HCT116 (cell line): ENCODE results near the gene INSR. TPM values are rescaled to one million over a fixed set of nuclear protein-coding genes. Genes with fewer than 3 reads are reported as not detected.

Experiments used
- ATAC-seq: fragments of 200-7000 bp; cut with Tn5 transposase; 2 replicates; pipeline ENCODE4 v1.9.1; 2020; ENCODE audit warnings: mild to moderate bottlenecking, moderate library complexity
- BruUV-seq: library from RNA; stranded (reverse); fragments of 400-500 nt; replicated peaks from 2 replicates; lab custom pipeline; 2021; lab: Mats Ljungman, UMichigan
- CTCF ChIA-PET: fragments of 300-600 bp; sonication (Branson Sonifier 250); formaldehyde crosslinking; loops from one replicate; lab custom pipeline; 2021; ENCODE audit warnings: antibody characterized with exemption; lab: Charles Lee
- POLR2A ChIA-PET: fragments of 300-600, 350-600 bp; sonication (Branson Sonifier 250); formaldehyde crosslinking; loops from one replicate; lab custom pipeline; 2021; ENCODE audit warnings: antibody characterized with exemption; lab: Charles Lee
- RAD21 ChIA-PET, 2 experiments: fragments of 300-600 bp; sonication (Branson Sonifier 250); formaldehyde crosslinking; loops; one replicate each; lab custom pipeline; 2023; ENCODE audit warnings: low total read pairs in 2 of 2; ENCODE audit not compliant: uncharacterized antibody in 2 of 2, unreplicated experiment in 2 of 2, low non-redundant PET in 1 of 2; lab: Charles Lee
- DNase-seq: peaks from one replicate; pipeline ENCODE4 v3.0.0-alpha.2; 2010; ENCODE audit warnings: low read depth, low spot score
- H2AFZ ChIP-seq: fragments of 200-600 bp; shearing (Covaris generic), sonication (generic); 2 replicates; pipeline ENCODE4 v1.6.1; 2017; ENCODE audit warnings: low read depth, mixed run types, mixed read lengths, antibody characterized with exemption, low read length; ENCODE audit not compliant: poor library complexity, severe bottlenecking
- H3K27ac ChIP-seq: 2 replicates; pipeline ENCODE4 v1.5.1; 2012; ENCODE audit warnings: low read depth, low read length
- H3K27me3 ChIP-seq: fragments of 200-600 bp; sonication (generic); 2 replicates; pipeline ENCODE4 v1.6.1; 2016; ENCODE audit warnings: mixed run types, low read length, mixed read lengths; ENCODE audit not compliant: insufficient read depth
- H3K36me3 ChIP-seq, 2 experiments: fragments of 200-500 bp in 1 of 2; fragments of 200-600 bp in 1 of 2; sonication (Bioruptor generic) in 1 of 2; sonication (generic) in 1 of 2; 2 replicates each; pipeline versions ENCODE4 v1.5.1 to v1.6.1; 2014 to 2016; ENCODE audit warnings: low read length in 2 of 2, inconsistent platforms in 1 of 2, mixed read lengths in 1 of 2, mixed run types in 1 of 2; ENCODE audit not compliant: insufficient read depth in 2 of 2, control insufficient read depth in 1 of 2
- H3K4me1 ChIP-seq, 2 experiments: fragments of 200-600 bp in 1 of 2; sonication (generic) in 1 of 2; 2 replicates each; pipeline versions ENCODE4 v1.5.1 to v1.6.1; 2012 to 2017; ENCODE audit warnings: low read length in 2 of 2, inconsistent platforms in 1 of 2, mild to moderate bottlenecking in 1 of 2, mixed read lengths in 1 of 2, mixed run types in 1 of 2, moderate library complexity in 1 of 2; ENCODE audit not compliant: insufficient read depth in 2 of 2, control insufficient read depth in 1 of 2
- H3K4me2 ChIP-seq: fragments of 200-600 bp; sonication (generic); 2 replicates; pipeline ENCODE4 v1.6.1; 2017; ENCODE audit warnings: mixed run types, low read length, mixed read lengths
- H3K4me3 ChIP-seq, 2 experiments: fragments of 200-600 bp in 1 of 2; sonication (generic) in 1 of 2; replicated peaks in 1 of 2; 2 replicates each; pipeline ENCODE4 v1.5.1; 2011 to 2016; ENCODE audit warnings: low read length in 2 of 2, control low read depth in 1 of 2, low read depth in 1 of 2, mild to moderate bottlenecking in 1 of 2, mixed read lengths in 1 of 2, mixed run types in 1 of 2
- H3K79me2 ChIP-seq: fragments of 200-600 bp; sonication (generic); 2 replicates; pipeline ENCODE4 v1.6.1; 2017; ENCODE audit warnings: mild to moderate bottlenecking, mixed run types, low read length, moderate library complexity, mixed read lengths; ENCODE audit not compliant: insufficient read depth
- H3K9ac ChIP-seq: fragments of 200-600 bp; sonication (generic); 2 replicates; pipeline ENCODE4 v1.6.1; 2016; ENCODE audit warnings: low read length, mixed read lengths
- H3K9me2 ChIP-seq: fragments of 200-600 bp; sonication (generic), shearing (Covaris generic); 2 replicates; pipeline ENCODE4 v1.6.1; 2017; ENCODE audit warnings: mixed run types, mild to moderate bottlenecking, moderate library complexity; ENCODE audit not compliant: insufficient read depth
- H3K9me3 ChIP-seq, 2 experiments: fragments of 200-500 bp in 1 of 2; fragments of 200-600 bp in 1 of 2; sonication (Bioruptor generic) in 1 of 2; sonication (generic) in 1 of 2; 2 replicates each; pipeline ENCODE4 v1.6.1; 2014 to 2017; ENCODE audit warnings: low read length in 2 of 2, mixed read lengths in 2 of 2, inconsistent platforms in 1 of 2, low read depth in 1 of 2, mild to moderate bottlenecking in 1 of 2, mixed run types in 1 of 2, moderate library complexity in 1 of 2; ENCODE audit not compliant: control insufficient read depth in 1 of 2, insufficient read depth in 1 of 2
- H4K20me1 ChIP-seq: fragments of 200-600 bp; sonication (generic), shearing (Covaris generic); 2 replicates; pipeline ENCODE4 v1.6.1; 2017; ENCODE audit warnings: mixed run types, mild to moderate bottlenecking, moderate library complexity; ENCODE audit not compliant: insufficient read depth
- CBX3 ChIP-seq: IDR thresholded peaks from 2 replicates; pipeline ENCODE4 v1.6.1; 2012; ENCODE audit warnings: low read depth
- CEBPB ChIP-seq: IDR thresholded peaks from 2 replicates; pipeline ENCODE4 v1.6.1; 2012; ENCODE audit warnings: low read depth
- EGR1 ChIP-seq: IDR thresholded peaks from 2 replicates; pipeline ENCODE4 v1.6.1; 2012; ENCODE audit warnings: low read depth
- ELF1 ChIP-seq: IDR thresholded peaks from 2 replicates; pipeline ENCODE4 v1.6.1; 2012; ENCODE audit warnings: low read depth, borderline replicate concordance
- EZH2 ChIP-seq: fragments of 200-600 bp; sonication (generic); IDR thresholded peaks from 2 replicates; pipeline ENCODE4 v1.6.1; 2017; ENCODE audit warnings: antibody characterized with exemption, mixed run types
- EZH2phosphoT487 ChIP-seq: fragments of 200-600 bp; IDR thresholded peaks from 2 replicates; pipeline ENCODE4 v1.6.1; 2018; ENCODE audit warnings: antibody characterized with exemption, borderline replicate concordance
- FOSL1 ChIP-seq: IDR thresholded peaks from 2 replicates; pipeline ENCODE4 v1.6.1; 2012; ENCODE audit warnings: low read depth
- JUND ChIP-seq: IDR thresholded peaks from 2 replicates; pipeline ENCODE4 v1.6.1; 2012
- POLR2A ChIP-seq: IDR thresholded peaks from 2 replicates; pipeline ENCODE4 v1.7.0; 2011; ENCODE audit warnings: borderline replicate concordance; ENCODE audit not compliant: insufficient read depth, insufficient read length; ENCODE audit errors: extremely low read depth
- POLR2AphosphoS5 ChIP-seq: IDR thresholded peaks from 2 replicates; pipeline ENCODE4 v1.6.1; 2011; ENCODE audit warnings: mild to moderate bottlenecking, low read depth, low read length, moderate library complexity
- RAD21 ChIP-seq: IDR thresholded peaks from 2 replicates; pipeline ENCODE4 v1.6.1; 2012; ENCODE audit warnings: low read depth, mild to moderate bottlenecking
- SP1 ChIP-seq: IDR thresholded peaks from 2 replicates; pipeline ENCODE4 v1.6.1; 2012; ENCODE audit warnings: low read depth
- SRF ChIP-seq: IDR thresholded peaks from 2 replicates; pipeline ENCODE4 v1.6.1; 2012; ENCODE audit warnings: low read depth
- TCF7L2 ChIP-seq: IDR thresholded peaks from 2 replicates; pipeline ENCODE4 v1.7.0; 2011; ENCODE audit warnings: borderline replicate concordance, inconsistent platforms; ENCODE audit not compliant: insufficient read depth, insufficient read length; ENCODE audit errors: extremely low read depth
- YY1 ChIP-seq: IDR thresholded peaks from 2 replicates; pipeline ENCODE4 v1.6.1; 2011; ENCODE audit warnings: low read length, low read depth, moderate library complexity, mild to moderate bottlenecking; ENCODE audit not compliant: insufficient replicate concordance; ENCODE audit errors: extremely low read depth
- ZFX ChIP-seq: fragments of 450-650 bp; IDR thresholded peaks from 2 replicates; pipeline ENCODE4 v1.6.1; 2017
- intact Hi-C: fragments of 100-400 bp; cut with micrococcal nuclease; formaldehyde crosslinking; loops from 2 replicates; pipeline ENCODE4 v1.10.0; 2022
- total RNA-seq: library from RNA; stranded (reverse); gene quantifications from one replicate; pipeline ENCODE4 v1.2.1, GENCODE V29; 2021; ENCODE audit not compliant: unreplicated experiment
- TF ChIP-seq, protein P1 (sequence below), 3 experiments: fragments of 200-600 bp in 1 of 3; sonication (generic) in 1 of 3; IDR thresholded peaks in 2 of 3; conservative IDR thresholded peaks in 1 of 3; 2 replicates each; pipeline ENCODE4 v1.5.1; 2012 to 2017; ENCODE audit warnings: low read depth in 2 of 3, low read length in 2 of 3, antibody characterized with exemption in 1 of 3, borderline replicate concordance in 1 of 3, control low read depth in 1 of 3, mild to moderate bottlenecking in 1 of 3, mixed read lengths in 1 of 3, mixed run types in 1 of 3, moderate library complexity in 1 of 3; ENCODE audit not compliant: insufficient read depth in 1 of 3
- TF ChIP-seq, protein P2 (sequence below): IDR thresholded peaks from 2 replicates; pipeline ENCODE4 v1.6.1; 2012
- TF ChIP-seq, protein P3 (sequence below): IDR thresholded peaks from 2 replicates; pipeline ENCODE4 v1.6.1; 2011; ENCODE audit warnings: mild to moderate bottlenecking, low read length, moderate library complexity; ENCODE audit not compliant: insufficient replicate concordance; ENCODE audit errors: extremely low read depth

INSR gene
- total RNA-seq, 1 experiment from 2014 or later = 25.4 TPM

DNA sequence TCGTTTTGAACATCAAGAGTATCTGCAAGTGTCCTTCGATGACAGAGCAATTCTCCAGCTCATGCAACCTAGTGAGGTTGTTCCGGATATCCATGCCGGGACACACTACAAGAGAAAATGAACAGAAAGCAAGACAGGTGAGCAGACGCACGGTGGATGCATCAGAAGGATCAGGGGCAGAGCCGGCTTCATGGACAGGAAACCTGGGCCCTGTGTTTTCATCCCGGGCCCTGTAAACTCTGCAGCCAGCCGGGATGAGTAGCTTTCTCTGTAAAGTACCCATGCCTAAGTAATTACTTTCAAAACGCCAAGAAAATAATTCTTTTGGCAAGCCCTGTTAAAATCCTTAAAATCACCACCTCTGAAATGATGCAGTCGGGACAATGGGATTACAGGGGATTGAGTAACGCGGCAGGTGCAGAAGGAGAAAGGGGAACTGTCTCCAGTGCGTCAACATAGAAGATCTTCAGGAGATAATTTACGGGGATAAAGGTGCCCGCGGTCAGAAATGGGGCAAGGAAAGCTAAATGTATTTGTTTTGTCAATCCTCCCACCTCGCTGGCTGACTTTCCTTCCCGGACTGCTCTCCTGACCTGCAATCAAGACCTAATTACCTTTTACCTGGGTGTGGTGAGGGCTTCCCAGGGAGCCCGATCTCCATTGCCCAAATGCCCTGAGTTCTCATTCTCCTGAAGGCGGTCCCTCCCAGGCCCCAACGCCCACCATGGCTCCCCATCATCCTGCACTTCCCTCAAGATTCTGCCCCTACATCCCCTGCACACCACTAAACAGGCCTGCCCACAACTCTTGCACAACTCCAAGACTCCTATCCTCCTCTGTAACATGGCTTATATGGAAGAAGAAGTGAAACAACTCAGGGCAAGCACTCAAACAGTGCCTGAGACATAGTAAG lies 26.2 kb downstream of the INSR start:
- ChIA-PET POLR2A (no interaction called here), RAD21 (no interaction called here), CTCF (no interaction called here)
- no peaks in the 10 kb centered on the region for H3K4me1 ChIP-seq
- no peak overlapping the region for H3K9ac ChIP-seq
- intact Hi-C loops = no loop called here
- peaks cover 5% of the 10 kb centered on the region; the same call in 1 of the 2 replicates for H3K79me2 ChIP-seq
- no peak overlapping the region for H3K4me3 ChIP-seq
- H2AFZ ChIP-seq = no peak overlapping the region
- H3K9me3 ChIP-seq = no peaks in the 10 kb centered on the region
- no peaks in the 10 kb centered on the region for H3K27me3 ChIP-seq
- DNase-seq (no peak), ATAC-seq (no peak)
- H4K20me1 ChIP-seq = no peaks in the 10 kb centered on the region
- H3K27ac ChIP-seq = no peak overlapping the region
- no peaks in the 10 kb centered on the region for H3K9me2 ChIP-seq
- no peaks in the 10 kb centered on the region for H3K36me3 ChIP-seq
- TF ChIP-seq SRF (no peak), ZFX (no peak), FOSL1 (no peak), ELF1 (no peak), CBX3 (no peak), TCF7L2 (no peak), EZH2phosphoT487 (no peak), YY1 (no peak), SP1 (no peak), EGR1 (no peak), CEBPB (no peak), JUND (no peak), POLR2A (no peak), EZH2 (no peak), POLR2AphosphoS5 (no peak), RAD21 (no peak)
- TF ChIP-seq, protein P1, sequence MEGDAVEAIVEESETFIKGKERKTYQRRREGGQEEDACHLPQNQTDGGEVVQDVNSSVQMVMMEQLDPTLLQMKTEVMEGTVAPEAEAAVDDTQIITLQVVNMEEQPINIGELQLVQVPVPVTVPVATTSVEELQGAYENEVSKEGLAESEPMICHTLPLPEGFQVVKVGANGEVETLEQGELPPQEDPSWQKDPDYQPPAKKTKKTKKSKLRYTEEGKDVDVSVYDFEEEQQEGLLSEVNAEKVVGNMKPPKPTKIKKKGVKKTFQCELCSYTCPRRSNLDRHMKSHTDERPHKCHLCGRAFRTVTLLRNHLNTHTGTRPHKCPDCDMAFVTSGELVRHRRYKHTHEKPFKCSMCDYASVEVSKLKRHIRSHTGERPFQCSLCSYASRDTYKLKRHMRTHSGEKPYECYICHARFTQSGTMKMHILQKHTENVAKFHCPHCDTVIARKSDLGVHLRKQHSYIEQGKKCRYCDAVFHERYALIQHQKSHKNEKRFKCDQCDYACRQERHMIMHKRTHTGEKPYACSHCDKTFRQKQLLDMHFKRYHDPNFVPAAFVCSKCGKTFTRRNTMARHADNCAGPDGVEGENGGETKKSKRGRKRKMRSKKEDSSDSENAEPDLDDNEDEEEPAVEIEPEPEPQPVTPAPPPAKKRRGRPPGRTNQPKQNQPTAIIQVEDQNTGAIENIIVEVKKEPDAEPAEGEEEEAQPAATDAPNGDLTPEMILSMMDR (IDR thresholded peaks at IDR 0.05 in 2 of 3, conservative IDR thresholded peaks at IDR 0.05 in 1 of 3; ENCODE audit: borderline replicate concordance in 1 of 3, insufficient read depth in 1 of 3, low read depth in 2 of 3, low read length in 2 of 3) = no peak
- TF ChIP-seq, protein P2, sequence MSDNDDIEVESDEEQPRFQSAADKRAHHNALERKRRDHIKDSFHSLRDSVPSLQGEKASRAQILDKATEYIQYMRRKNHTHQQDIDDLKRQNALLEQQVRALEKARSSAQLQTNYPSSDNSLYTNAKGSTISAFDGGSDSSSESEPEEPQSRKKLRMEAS = no peak
- TF ChIP-seq, protein P3, sequence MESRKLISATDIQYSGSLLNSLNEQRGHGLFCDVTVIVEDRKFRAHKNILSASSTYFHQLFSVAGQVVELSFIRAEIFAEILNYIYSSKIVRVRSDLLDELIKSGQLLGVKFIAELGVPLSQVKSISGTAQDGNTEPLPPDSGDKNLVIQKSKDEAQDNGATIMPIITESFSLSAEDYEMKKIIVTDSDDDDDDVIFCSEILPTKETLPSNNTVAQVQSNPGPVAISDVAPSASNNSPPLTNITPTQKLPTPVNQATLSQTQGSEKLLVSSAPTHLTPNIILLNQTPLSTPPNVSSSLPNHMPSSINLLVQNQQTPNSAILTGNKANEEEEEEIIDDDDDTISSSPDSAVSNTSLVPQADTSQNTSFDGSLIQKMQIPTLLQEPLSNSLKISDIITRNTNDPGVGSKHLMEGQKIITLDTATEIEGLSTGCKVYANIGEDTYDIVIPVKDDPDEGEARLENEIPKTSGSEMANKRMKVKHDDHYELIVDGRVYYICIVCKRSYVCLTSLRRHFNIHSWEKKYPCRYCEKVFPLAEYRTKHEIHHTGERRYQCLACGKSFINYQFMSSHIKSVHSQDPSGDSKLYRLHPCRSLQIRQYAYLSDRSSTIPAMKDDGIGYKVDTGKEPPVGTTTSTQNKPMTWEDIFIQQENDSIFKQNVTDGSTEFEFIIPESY = no peak
- BruUV-seq = no TSS peak
- no peak overlapping the region for H3K4me2 ChIP-seq
